Stimulated activated memory B cell treated with anti-CD40 and anti-IgM and Interleukin-4, amounts not matched to agents 10 μg/mL and 1 μg/mL and 100 μg/mL, for 72 hours (primary cell): ENCODE measurements around the gene PRODH2.
A peak's percentile ranks its signal among the peaks of the same experiment; 100 is the strongest.

Experiments
- ATAC-seq: fragments of 150-1000 bp; cut with Tn5 transposase; 2 replicates; pipeline ENCODE4 v1.10.0; 2021
- H3K27ac Mint-ChIP-seq: one replicate; pipeline ENCODE4 v1.8.0; 2022; ENCODE audit warnings: mild to moderate bottlenecking, mixed read lengths
- H3K27me3 Mint-ChIP-seq: one replicate; pipeline ENCODE4 v1.8.0; 2022; ENCODE audit warnings: mixed read lengths
- H3K36me3 Mint-ChIP-seq: one replicate; pipeline ENCODE4 v1.8.0; 2022; ENCODE audit warnings: mixed read lengths
- H3K4me1 Mint-ChIP-seq: one replicate; pipeline ENCODE4 v1.8.0; 2022; ENCODE audit warnings: mixed read lengths
- H3K4me3 Mint-ChIP-seq: one replicate; pipeline ENCODE4 v1.8.0; 2022; ENCODE audit warnings: mild to moderate bottlenecking, moderate library complexity, mixed read lengths
- H3K9me3 Mint-ChIP-seq: one replicate; pipeline ENCODE4 v1.8.0; 2022; ENCODE audit warnings: mixed read lengths

The PRODH2 gene

DNA sequence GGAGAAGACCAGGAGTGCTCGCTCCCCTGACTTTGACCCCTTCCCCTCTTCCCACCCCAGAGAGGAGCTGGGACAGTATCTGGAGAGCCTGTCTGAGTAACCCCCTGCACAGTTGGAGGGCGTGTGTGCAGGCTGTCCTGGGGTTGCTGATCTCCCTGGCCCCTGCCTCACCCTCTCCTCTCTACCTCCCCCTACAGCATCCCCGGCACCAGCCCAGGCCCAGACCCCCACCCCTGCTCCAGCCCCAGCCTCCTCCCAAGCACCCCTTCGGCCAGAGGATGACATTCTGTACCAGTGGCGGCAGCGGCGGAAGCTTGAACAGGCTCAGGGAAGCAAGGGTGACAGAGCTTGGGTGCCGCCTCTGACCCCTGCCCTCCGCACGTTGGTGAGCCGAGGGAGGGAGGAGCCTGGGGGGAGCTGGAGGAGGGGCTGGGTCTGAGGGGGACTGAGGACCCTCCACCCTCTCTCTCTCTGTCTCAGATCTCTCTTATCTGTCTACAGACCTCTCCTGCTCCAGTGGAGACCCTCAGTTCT is 46.0 kb downstream of the PRODH2 start:
- Mint-ChIP-seq H3K27ac (no peak overlapping the region), H3K36me3 (peaks cover 45% of the 10 kb centered on the region), H3K9me3 (no peaks in the 10 kb centered on the region), H3K4me3 (no peak overlapping the region), H3K27me3 (no peaks in the 10 kb centered on the region), H3K4me1 (peaks cover 7% of the 10 kb centered on the region)
- no peak for ATAC-seq

DNA sequence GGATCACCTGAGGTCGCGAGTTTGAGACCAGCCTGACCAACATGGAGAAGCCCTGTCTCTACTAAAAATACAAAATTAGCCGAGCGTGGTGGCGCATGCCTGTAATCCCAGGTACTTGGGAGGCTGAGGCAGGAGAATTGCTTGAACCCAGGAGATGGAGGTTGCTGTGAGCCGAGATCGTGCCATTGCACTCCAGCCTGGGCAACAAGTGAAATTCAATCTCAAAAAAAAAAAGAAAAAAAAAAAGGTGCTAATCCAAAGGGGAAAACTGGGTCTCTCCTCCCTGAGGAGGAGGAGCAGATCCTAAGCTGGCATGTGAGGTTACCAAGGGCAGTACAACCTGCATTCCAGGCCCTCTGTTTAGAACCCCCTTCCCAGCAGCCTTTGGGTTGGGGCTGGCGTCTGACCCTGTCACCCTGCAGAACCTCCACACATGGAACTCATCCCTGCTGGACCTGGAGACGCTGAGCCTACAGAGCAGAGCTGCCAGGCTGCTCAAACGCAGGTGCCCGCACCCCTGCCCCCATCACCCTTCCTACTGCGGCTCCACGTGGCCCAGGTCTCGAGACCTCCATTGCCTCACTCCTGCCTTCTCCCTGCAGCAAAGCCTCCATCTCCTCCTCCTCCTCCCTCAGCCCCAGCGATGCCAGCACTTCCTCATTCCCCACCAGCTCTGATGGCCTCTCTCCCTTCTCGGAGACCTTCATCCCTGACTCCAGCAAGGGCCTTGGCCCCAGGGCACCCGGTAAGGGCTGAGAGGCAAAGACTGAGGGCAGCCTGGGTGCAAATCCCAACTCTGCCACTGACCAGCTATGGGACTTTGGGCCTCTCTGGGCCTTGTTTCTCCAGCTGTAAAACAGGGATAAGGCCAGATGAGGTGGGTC is 48.0 kb downstream of the PRODH2 start:
- peaks cover 45% of the 10 kb centered on the region for H3K36me3 Mint-ChIP-seq
- no peak for ATAC-seq
- H3K27me3 Mint-ChIP-seq = no peaks in the 10 kb centered on the region
- H3K9me3 Mint-ChIP-seq = no peaks in the 10 kb centered on the region
- no peak overlapping the region for H3K27ac Mint-ChIP-seq
- H3K4me1 Mint-ChIP-seq = peaks cover 9% of the 10 kb centered on the region
- no peak overlapping the region for H3K4me3 Mint-ChIP-seq

DNA sequence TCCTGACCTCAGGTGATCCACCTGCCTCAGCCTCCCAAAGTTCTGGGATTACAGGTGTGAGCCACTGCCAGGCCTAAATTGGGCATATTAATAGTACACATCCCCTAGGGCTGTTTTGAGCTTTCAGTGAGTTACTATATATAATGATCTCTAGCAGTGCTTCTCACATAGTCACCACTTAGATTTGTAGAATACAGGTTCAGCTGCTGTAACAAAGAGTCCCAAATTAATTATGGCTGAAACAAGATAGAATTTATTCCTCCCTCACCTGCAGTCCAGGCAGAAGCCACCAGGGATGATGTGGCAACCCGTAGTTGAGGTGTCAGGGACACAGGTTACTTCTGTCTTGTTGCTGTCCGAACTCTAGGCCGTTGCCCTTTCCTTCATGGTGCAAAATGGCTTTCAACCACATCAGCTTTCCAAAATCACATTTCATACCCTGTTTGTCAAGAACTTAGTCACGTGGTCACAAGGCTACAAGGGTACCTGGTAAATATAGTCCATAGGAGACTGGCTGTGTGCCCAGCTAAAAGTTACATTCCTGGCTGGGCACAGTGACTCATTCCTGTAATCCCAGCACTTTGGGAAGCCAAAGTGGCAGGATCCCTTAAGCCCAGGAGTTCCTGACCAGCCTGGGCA is 51.8 kb downstream of the PRODH2 start:
- no peaks in the 10 kb centered on the region for H3K9me3 Mint-ChIP-seq
- H3K27me3 Mint-ChIP-seq = peaks cover 12% of the 10 kb centered on the region
- H3K4me3 Mint-ChIP-seq = no peak overlapping the region
- peaks cover 25% of the 10 kb centered on the region for H3K36me3 Mint-ChIP-seq
- no peak overlapping the region for H3K27ac Mint-ChIP-seq
- ATAC-seq = no peak
- peaks cover 31% of the 10 kb centered on the region for H3K4me1 Mint-ChIP-seq

DNA sequence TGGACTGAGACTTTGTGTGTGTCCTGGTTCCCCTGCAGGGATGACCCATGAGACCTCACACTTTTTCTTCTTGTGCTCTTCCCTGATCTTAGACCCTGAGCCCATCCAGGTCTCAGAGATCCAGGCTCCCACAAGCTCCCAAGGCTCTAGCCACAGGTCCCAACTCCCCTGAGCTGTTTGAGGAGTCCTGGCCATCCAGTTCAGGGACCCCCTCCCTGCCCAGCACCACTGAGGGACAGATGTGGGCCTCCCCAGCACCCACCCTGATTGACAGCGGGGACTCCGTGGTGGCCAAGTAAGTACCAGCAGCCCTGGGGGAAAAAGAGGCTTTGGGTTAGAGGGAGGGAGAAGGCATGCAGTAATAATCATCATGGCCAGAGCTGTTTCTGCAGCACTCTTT is 52.9 kb downstream of the PRODH2 start:
- Mint-ChIP-seq H3K9me3 (no peaks in the 10 kb centered on the region), H3K36me3 (peaks cover 24% of the 10 kb centered on the region), H3K4me3 (peak overlapping the region; percentile 57), H3K27me3 (peaks cover 23% of the 10 kb centered on the region), H3K4me1 (peaks cover 39% of the 10 kb centered on the region), H3K27ac (no peak overlapping the region)
- ATAC-seq = no peak

DNA sequence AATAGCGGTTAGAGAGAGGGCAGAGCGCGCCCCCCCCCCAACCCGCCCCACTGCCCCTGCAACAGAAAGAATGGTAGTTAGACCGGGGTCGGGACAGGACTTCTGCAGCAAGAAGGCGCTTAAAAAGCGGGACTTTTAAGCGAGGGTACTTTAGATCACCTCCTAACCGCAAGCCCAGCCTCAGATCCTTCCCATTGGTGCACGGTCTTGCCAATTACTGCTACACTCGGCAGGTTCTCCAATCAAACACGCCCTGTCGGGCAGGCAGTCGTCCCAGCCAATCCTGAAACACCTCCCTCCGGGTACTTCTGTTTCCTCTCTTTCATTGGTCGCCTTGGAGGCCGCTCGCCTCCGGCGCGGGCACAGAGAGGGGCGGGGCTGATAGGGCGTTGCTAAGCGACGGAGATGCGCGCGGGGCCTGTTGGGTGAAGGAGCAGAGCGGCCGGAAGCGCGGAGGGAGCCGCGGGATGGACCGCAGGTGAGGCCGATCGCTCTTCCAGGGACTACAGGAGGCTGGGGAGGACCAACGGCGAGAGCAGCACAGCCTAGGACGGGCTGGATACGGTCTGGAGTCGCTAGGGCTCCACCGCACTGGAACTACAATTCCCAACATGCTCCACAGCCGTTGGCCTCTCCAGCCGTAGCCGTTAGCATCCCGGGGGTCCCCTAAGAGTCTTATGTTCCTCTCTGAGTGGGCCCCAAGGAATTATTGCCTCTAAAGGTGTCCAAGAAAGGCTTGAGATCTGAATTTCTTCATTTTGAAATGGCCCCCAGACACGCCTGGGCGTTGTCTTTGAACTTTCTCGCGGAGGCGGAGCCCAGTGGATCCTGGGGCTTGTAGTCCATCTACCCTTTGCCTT is 54.7 kb downstream of the PRODH2 start, which contains the start of gene PROSER3:
Gene PROSER3 (plus strand): TSS at position 428 of the 860 bp plus-strand sequence. CDS start 40 bp downstream, at position 468.
- Mint-ChIP-seq H3K4me1 (peaks cover 39% of the 10 kb centered on the region), H3K4me3 (peak within 1 kb of the TSS; percentile 86), H3K9me3 (no peaks in the 10 kb centered on the region), H3K27me3 (peaks cover 31% of the 10 kb centered on the region), H3K36me3 (peaks cover 40% of the 10 kb centered on the region), H3K27ac (peak within 1 kb of the TSS; percentile 87)
- peak; percentile 99 for ATAC-seq

DNA sequence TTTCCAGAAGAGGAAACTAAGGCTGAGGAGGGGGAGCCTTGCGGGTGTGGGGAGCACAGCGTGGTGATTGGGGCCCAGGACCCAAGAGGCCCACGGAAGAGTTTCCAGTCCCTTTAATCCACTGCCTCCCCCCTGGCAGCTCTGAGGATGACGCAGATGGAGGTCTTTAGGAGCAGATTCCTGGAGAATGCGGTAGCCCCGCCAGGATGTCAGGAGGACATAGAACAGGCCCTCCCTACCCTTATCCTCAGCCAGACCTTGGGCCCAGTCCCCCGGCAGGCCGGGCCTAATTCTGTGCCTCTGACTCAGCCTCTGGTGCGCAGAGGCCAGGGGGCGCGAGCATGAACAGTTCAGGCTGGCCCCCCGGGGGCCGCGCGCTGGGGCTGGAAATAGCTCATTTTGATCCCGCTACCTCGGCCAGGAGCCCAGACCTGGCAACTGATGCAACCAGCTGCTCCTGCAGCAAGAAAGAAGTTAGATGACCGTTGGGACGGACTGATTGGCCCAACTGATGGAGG is 55.4 kb downstream of the PRODH2 start:
- ATAC-seq = no peak
- H3K4me1 Mint-ChIP-seq = peaks cover 41% of the 10 kb centered on the region
- H3K36me3 Mint-ChIP-seq = peaks cover 46% of the 10 kb centered on the region
- H3K4me3 Mint-ChIP-seq = peak overlapping the region; percentile 86
- H3K27ac Mint-ChIP-seq = peak overlapping the region; percentile 87
- no peaks in the 10 kb centered on the region for H3K9me3 Mint-ChIP-seq
- peaks cover 31% of the 10 kb centered on the region for H3K27me3 Mint-ChIP-seq

DNA sequence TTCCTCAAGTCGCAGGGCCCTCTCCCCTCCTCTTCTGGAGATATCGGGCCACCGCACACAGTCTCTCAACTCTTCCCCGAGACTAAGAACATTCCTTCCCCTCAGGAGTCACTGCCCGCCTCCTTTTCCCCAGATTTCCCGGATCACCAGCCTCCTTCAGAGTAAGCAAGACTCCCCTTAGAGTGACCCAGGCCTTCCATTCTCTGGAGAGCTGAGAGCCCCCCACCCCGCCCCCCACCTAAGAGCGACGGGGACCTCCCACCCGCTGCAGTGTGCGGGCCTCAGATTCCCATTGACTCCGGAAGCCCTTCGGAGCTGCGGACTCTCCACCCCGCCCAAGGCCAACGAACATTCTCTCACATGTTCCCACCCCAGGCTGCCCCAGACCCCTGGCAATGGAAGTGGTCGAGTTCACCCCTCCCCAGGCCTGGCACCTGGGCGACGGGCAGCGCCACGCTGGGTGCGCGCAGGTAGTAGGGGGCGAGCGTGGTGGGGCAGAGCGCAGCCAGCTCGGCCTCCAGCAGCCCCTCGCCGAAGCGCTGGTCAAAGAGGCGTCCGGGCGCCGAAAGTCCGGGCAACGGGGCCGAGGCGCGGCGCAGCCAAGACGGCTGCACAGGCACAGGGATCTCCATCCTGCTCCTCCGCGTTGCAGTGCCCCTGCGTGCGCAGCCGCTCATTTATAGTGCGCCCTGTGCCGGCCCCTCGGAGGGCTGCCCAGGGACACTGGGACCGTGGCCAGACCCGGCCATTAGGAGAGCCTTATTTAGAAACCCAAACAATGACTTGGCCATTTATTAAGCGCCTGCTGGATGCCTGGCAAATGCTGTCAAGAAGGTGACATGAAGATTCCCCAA is 56.0 kb downstream of the PRODH2 start, which contains the start of gene HSPB6:
Gene HSPB6 (minus strand): TSS at position 653 of the 854 bp plus-strand sequence. CDS start 21 bp downstream, at position 632.
- H3K4me1 Mint-ChIP-seq = peaks cover 45% of the 10 kb centered on the region
- H3K36me3 Mint-ChIP-seq = peaks cover 43% of the 10 kb centered on the region
- ATAC-seq = no peak
- peaks cover 31% of the 10 kb centered on the region for H3K27me3 Mint-ChIP-seq
- H3K9me3 Mint-ChIP-seq = no peaks in the 10 kb centered on the region
- H3K27ac Mint-ChIP-seq = peak within 1 kb of the TSS; percentile 87
- peak within 1 kb of the TSS; percentile 86 for H3K4me3 Mint-ChIP-seq

DNA sequence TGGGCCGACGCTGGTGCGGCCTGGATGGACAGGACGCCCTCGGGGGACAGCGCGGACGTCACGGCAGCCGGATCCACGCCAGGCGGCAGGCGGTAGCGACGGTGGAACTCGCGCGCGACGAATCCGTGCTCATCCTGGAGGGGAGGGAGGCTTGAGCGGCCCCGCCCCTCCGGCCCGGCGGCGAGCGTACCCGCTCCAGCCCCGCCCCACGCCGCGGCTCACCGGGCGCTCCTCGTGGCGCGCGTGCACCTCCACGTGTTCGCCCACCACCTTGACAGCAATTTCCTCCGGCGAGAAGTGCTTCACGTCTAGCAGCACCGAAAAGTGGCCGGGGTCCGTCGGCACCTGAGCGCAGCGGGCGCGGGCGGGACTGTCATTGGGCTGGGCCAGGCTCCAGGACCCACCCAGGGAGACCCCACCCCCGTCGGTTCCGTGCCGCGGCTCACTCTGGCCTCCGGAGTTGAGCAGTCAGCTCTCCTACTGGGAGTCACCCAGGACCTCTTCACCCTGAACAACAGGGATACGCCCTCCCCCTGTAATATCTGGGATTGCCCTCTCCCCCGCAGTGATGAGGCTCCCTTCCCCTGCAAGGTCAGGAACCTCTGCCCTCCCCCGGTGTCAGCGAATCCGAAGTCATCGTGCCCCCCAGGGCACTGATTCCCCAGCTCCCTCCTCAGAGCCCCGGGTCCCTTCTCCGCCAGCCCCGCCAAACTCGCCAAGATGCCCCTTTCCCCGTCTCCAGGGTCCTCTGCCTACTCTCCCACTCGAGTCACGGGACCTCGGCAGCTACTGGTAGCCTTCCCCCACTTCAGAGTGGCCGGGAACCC is 56.9 kb downstream of the PRODH2 start:
- no peak overlapping the region for H3K27ac Mint-ChIP-seq
- H3K36me3 Mint-ChIP-seq = peaks cover 43% of the 10 kb centered on the region
- ATAC-seq = no peak
- H3K27me3 Mint-ChIP-seq = peaks cover 31% of the 10 kb centered on the region
- peak overlapping the region; percentile 4 for H3K4me3 Mint-ChIP-seq
- no peaks in the 10 kb centered on the region for H3K9me3 Mint-ChIP-seq
- peaks cover 45% of the 10 kb centered on the region for H3K4me1 Mint-ChIP-seq

DNA sequence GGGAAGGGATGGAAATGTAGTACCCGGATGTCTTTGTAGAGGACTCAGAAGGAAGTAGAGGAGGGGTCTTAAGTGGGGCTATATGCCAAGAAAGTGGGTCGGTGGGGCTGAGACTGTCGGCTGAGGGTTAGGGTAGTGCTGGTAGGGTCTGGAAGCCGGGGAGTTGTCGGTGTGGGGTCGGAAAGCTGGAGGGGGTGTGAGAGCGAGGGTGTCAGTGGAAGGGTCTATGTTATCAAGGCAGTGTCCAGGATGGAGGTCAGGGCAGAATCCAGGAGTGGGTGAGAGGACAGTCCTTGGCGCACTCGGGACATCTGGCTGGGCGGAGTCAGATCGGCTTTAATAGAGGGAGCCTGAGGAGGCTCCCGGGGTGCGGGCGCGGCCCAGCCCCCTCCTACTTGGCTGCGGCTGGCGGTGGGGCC is 57.5 kb downstream of the PRODH2 start:
- Mint-ChIP-seq H3K4me1 (peaks cover 47% of the 10 kb centered on the region), H3K36me3 (peaks cover 43% of the 10 kb centered on the region), H3K4me3 (peak overlapping the region; percentile 2), H3K9me3 (no peaks in the 10 kb centered on the region), H3K27me3 (peaks cover 31% of the 10 kb centered on the region), H3K27ac (no peak overlapping the region)
- ATAC-seq = no peak

DNA sequence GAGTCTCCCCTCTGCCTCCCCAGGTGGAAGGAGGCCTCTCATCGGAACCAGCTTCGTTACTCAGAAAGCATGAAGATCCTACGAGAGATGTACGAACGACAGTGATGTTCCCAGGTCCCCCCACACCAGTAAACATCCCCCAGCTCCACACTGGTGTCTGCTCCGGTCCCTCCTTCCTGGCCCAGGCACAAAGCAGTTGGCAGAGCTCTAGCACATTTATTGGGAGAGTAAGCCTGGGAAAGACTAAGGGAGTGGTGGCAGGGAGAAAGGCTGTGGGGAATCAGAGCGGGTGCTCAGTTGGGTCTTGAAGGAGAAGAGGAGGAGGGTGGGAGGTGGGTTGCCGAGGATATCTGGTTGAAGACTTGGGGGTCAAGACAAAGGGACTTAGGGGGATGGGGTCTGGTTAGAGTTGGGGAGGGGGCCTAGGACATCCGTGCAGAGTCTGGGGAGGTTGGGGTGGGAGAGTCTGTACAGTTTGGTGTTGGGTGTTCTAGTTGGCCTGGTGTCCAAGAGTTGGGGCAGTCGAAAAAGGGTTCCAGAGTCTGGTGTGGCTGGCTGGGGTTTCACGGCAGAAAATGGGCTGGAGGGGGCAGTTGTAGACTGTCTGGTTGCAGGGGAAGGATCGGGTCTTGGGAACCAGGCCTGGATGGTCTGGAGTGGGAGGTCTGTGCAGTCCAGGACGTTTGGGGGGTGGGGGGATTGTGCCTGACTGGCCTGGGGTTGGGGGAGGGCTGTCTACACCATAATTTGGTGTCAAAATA is 58.1 kb downstream of the PRODH2 start:
- no peak overlapping the region for H3K27ac Mint-ChIP-seq
- ATAC-seq = no peak
- no peak overlapping the region for H3K4me3 Mint-ChIP-seq
- peaks cover 31% of the 10 kb centered on the region for H3K27me3 Mint-ChIP-seq
- no peaks in the 10 kb centered on the region for H3K9me3 Mint-ChIP-seq
- H3K4me1 Mint-ChIP-seq = peaks cover 50% of the 10 kb centered on the region
- peaks cover 43% of the 10 kb centered on the region for H3K36me3 Mint-ChIP-seq

DNA sequence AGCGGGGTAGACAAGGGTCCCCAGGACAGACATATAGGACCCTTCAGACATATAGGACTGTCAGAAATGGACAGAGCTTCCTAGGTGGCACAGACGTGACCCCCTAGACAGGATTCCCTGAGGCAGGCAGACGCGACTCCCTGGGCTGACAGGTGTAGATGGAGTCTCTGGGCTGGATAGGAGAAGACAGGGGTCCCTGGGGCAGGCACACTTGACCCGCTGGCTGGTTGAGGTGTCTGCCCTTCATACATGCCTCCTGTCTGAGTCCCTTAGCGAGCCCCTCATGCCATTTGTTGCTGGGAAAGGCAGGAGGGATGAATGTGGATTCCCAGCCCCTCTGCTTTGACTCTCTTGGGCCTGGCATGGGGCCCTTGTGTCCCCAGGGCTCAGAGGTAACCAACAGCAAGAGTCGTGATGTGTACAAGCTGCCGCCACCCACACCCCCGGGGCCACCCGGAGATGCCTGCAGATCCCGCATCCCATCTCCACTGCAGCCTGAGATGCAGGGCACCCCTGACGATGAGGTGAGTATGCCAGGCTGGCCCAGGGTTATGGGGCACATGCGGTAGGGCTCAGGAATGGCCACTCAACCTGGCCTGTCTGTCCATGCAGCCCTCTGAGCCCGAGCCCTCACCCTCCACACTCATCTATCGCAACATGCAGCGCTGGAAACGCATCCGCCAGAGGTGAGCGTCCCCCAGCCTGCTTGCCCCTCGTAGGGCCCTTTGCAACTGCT is 58.8 kb downstream of the PRODH2 start:
- no peaks in the 10 kb centered on the region for H3K9me3 Mint-ChIP-seq
- no peak overlapping the region for H3K4me3 Mint-ChIP-seq
- peaks cover 31% of the 10 kb centered on the region for H3K27me3 Mint-ChIP-seq
- no peak overlapping the region for H3K27ac Mint-ChIP-seq
- no peak for ATAC-seq
- peaks cover 43% of the 10 kb centered on the region for H3K36me3 Mint-ChIP-seq
- peaks cover 50% of the 10 kb centered on the region for H3K4me1 Mint-ChIP-seq

DNA sequence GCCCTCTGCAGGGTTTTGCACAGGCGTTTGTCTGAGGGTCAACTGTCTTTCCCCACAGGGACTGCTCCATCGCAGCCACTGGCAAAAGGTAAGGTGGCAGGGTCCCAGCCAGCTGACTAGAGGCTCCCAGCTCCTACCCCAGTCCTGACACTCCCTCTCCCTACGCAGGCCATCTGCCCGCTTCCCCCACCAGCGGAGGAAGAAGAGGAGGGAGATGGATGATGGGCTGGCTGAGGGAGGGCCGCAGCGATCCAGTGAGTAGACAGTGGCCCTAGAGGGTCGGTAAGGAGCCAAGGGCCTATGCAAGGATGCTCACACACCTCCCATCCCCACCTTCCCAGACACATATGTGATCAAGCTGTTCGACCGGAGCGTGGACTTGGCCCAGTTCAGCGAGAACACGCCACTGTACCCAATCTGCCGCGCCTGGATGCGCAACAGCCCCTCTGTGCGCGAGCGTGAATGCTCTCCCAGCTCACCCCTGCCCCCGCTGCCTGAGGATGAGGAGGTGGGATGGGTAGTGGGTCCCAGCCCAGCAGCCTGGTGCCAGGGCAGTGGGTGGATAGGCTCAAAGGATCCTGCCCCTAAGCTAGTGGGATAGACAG is 59.8 kb downstream of the PRODH2 start:
- Mint-ChIP-seq H3K27ac (no peak overlapping the region), H3K4me3 (no peak overlapping the region), H3K36me3 (peaks cover 43% of the 10 kb centered on the region), H3K9me3 (no peaks in the 10 kb centered on the region), H3K4me1 (peaks cover 53% of the 10 kb centered on the region), H3K27me3 (peaks cover 31% of the 10 kb centered on the region)
- no peak for ATAC-seq
